HG02870 (cell line): ENCODE measurements around the gene LRBA.

ENCODE experiments used
- ATAC-seq: cut with Tn5 transposase; IDR thresholded peaks from one replicate; pipeline ENCODE4 v1.9.1; 2021; ENCODE audit warnings: mild to moderate bottlenecking, moderate library complexity; ENCODE audit not compliant: unreplicated experiment

Gene LRBA

DNA sequence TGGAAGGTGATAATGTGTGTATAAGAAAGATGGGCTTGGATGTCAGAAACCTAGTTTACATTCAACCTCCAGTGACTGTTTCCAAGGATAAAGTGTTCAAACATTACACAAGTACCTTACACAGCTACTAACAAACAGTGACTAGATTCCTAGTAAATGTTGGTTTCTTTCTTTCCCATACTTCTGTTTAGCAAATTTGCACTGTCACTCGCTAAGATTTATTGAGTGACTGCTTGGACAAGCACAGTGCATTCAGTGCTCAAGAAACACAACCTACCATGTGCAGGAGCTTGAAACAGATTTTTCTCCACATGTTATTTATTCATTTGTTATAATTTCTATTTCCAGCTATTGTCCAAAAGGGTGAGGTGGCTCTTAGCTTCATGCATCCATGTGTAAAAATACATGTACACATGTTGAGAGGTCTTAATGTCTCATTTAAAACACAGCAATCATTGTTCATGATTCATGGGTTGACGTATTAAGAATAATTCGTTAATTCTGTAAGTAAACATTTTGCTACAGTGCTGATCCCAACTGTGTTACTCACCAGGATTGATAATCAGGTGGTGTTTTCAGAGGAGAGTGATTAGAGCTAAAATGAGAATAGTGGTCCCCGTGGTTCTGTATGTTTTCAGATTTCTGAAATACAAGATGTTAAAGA, 783.8 kb downstream of the LRBA start:
- ATAC-seq, result no peak

DNA sequence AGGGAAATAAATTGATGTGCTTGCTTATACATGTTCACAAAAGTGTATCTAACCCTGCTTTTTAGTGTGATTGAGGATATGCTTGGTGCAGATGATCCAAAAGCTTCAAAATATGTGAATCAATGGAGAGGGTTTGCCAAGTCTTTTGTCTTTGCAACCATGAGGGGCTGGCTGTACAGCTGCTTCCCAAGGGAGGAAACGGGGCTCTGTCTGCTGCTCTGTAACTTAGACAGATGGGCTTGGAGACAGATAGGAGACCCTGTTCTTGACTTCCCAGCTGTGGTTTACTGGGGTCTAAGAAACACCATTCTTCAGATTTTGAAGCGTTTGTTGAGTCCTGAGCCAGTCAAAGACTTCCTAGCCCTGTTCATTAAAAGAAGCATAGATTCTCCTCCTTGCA, 784.5 kb downstream of the LRBA start:
- ATAC-seq, result no peak

DNA sequence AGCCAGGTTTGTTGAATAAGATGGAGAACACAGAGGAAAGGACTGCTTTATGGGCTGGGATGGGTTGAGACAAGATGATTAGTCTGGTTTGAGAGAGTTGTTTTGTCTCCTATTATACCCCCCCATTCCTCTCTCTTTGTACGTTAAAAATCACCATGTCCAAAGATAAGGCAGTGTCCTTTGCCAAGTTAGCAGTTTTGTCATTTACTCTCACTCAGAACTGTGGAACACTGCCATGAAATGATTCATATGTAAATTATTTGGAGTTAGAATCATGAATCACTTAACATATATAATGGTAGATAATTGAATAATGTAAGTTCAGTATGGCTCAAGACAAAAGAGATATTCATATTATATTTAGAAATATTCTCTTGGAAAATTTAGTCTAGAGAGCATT, 785.6 kb downstream of the LRBA start:
- ATAC-seq, result no peak

DNA sequence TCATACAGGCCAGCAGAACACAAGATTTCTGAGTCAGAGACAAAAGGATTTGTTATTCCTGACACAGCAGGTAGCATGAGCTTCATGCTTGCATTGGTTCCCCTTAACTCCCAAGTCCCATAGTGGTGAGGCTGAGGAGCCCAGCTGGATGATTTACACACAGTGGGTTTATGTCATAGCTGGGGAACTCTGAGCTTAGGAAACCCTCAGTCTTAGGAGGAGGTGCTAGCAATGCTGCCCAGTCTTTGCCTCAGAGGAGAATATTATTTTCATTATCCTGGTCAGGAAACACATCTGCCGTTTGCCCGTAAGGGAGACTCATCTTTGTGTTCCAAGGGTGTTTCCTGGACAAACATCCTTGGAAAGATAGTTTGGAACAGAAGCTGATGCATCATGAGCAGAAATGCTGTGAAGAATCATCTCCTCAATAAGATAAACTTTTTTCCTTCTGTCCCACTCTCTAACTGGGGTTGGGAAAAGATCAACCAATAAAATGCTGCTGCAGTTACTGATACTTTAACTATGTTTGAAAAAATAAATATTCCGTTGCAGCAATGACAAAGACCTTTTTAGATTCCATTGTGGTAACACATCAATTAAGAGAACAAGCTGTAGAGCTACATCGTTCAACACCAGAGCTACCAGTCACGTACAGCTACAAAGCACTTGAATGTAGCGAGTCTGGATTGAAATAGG, 790.0 kb downstream of the LRBA start:
- no peak for ATAC-seq

DNA sequence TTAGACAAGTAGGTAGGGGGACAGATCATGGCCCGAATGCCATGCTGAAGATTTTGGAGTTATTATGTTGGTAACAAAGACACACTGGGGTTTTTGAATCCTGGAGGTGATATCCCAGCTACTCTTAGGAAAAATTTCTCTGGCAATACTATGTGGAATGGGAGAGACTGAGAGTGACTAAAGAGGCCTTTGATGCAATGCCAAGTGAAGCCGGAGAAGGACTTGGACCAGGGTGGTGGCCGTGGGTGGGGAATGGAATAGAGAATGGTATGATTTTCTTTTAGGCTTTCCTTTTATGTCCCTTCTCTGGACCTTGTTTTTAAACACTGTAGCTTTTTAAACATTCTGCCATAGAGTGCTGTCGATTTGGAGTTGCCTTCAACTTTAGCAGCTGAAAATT, 795.2 kb downstream of the LRBA start:
- no peak for ATAC-seq

DNA sequence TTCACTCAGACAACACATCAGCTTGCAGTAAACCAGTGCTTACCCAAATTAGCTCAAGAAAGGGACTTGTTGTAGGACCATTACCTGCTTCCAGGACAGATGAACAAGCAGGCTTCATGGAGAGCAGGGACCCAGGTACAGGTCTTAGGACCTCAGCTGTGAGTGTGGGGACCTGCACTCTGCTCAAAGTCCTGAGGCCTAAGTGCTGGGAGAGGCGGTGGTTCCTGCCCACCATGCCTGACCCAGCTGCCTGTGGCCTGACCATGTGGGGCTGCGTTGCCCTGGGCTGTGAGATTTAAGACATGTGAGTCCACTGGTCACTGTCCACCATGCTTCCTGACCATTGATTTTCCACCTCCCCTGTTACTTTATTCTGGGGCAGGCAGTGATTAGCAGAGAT, 796.6 kb downstream of the LRBA start:
- ATAC-seq, result no peak

DNA sequence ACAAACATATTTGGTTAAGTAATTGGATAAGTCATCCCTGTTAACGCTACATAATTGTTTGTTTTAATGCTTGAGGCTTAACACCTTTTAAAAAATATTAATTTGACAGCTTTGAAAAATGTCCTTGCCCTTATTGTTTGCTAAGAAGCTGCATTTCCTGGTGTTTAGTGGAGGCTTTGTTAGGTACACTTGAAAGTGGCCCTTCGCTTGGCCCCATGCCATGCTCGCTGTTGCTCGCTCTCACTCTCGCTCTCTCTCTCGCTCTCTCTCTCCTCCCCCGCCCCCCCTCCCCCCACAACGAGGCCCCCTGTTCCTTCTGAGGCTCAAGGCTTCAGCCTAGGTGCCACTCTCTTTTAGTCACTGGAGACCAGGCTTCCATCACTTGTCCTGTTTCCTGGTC, 797.3 kb downstream of the LRBA start:
- ATAC-seq, result no peak

DNA sequence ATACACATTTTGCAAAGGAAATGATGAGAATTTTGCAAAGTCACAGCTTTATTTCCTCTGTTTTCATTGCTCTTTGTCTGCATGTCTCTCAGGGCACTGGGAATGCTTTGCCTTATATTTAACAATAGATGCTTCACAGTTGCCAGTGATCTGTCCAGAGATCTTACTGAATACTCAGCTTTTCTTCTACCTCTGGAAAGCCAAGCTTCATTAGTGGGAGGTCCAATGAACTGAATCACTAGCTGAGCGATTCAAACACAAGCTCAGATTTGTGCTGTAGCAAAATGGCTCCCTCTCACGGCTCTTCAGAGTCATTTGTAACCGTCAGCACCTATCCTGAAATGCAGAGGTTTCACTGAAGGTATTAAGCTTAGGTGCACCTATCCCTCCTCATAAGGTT, 797.9 kb downstream of the LRBA start:
- no peak for ATAC-seq

DNA sequence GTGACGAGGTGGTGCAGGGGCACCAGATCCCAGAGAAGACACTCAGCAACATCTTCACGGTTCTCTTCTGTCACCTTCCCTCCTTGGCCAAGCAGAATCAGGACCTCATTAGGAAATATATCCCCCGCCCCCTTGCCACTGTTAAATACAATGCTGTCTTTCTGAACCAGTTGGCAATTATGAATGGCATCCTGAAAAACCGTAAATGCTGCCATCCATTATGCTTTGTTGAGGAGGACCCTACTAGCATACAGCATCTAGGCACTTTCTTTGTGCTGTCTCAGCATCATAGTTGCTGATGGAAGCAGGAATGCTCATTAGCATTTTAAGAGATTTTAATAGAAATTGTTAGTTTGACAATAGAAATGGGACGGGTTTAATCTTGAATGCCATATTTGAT, 798.4 kb downstream of the LRBA start:
- ATAC-seq, result no peak

DNA sequence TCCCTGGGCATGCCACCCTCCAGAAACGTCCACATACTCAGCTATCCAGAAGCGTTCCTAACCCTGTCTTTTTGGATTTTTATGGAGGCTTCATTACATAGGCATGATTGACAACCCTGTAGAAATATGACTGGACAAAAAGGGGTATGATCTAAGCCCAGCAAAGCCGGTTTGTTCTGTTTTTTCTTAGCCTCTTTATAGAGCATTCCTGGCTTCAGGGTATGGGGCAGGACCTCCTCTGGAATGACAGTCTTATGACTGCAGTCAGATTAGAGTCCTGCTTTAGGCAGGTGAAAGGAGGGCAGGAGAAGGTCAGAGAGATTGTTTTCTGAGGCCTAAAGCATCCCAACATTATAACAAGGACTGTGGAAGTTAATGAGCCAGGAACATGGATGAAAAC, 799.5 kb downstream of the LRBA start:
- no peak for ATAC-seq
